ENCODE results near the gene MST1R.
"Not testable (repeated sequence)": the region's sequence is repeated elsewhere in the genome, so short reads cannot be mapped to it uniquely, and the experiment has no call there.

MST1R gene

DNA sequence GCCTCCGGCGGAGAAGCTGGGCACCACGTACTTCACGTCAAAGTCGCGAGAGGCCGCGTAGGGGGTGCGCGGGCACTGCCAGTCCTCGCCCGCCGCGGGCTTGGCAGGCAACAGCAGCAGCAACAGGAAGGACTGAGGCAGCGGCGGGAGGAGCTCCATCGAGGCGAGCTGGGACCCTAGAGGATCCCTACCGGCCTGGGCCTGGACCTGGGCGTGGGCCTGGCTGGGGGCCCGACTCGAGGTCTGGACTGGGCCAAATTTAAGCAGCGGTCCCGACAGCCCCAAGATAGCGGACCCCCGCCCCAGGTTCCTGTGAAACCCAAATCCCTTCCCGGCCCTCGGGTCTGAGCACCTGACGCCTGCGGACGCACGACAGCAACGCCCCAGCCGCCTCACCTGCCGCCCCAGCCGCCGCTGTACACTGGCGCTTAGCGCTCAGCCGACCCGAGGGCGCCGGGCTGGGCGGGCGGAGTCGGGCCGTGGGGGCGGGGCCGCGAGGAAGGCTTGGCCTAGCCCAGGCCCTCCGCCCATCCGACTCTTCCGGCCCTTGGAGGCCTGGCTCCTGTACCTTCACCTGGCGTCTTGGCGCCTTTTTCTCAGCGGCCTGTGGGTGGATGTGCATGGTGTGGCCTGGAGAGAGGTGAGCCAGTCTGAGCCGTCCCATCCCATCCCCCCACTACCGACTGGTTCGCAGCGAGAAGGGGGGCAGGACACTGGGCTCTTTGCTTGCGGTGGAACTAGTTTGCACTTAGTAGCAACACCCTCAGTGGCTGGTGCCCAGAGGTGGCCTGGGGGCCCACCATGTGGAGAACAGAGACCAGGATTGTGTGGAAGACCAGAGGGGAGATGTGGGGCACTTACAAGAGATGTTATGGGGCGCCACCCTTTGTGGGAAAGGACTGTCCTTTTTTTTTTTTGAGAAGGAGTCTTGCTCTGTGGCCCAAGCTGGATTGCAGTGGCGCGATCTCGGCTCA lies at the start of gene MST1R:
TSS of gene MST1R (minus strand) at position 423 of the 974 bp plus-strand sequence. CDS start at position 159, 264 bp downstream.
- DNase-seq, result peak; percentile 68 to 83 (median 76)

DNA sequence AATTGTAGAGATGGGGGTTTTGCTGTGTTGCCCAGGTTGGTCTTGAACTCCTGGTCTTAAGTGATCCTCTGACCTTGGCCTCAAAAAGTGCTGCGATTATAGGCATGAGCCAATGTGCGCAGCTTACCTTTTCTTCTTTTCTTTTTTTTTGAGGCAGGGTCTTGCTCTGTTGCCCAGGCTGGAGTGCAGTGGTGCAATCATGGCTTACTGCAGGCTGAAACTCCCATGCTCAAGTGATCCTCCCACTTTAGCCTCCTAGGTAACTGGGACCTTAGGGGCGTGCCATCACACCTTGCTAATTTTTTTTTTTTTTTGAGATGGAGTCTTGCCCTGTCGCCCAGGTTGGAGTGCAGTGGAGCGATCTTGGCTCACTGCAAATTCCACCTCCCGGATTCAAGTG lies 49.3 kb upstream of the MST1R start:
- no peak for DNase-seq

DNA sequence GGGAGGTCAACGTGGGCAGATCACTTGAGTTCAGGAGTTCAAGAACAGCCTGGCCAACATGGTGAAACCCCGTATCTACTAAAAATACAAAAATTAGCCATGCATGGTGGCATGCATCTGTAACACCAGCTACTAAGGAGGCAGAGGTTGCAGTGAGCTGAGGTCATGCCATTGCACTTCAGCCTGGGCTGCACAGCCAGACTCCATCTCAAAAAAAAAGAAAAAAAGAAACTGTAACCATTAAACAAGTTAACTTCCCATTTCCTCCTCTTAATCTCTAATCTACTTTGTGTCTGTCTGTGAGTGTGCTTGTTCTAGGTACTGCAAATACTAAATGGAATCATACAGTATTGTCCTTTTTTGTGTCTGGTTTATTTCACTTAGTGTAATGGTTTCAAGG lies 39.0 kb upstream of the MST1R start:
- no peak for DNase-seq

DNA sequence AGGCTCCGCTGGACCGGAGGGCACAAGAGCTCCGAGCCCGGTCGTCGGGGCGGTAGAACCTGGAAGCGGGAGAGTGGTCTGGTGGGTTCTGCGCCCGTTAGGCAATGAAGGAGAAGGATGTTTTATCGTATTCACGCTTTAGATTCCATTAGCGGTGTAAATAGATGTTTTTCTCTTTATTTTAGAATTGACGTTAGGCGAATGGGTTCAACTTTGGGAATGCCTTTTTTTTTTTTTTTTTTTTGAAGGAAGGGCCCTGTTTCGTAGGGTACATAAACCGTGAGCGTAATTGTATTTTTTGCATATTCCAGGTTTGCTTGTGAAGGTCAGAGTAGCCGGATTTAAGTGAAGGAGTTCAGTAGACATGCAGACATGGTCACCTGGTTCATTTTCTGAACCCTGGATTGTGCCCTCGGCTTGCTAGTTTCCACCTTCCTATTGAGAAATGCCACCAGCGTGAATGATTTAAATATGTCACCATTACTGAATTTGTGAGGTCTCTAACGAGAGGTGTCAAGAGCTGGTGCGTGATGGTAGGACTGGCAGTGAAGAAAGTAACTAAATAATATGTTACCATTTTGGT lies 37.1 kb upstream of the MST1R start:
- no peak for DNase-seq

DNA sequence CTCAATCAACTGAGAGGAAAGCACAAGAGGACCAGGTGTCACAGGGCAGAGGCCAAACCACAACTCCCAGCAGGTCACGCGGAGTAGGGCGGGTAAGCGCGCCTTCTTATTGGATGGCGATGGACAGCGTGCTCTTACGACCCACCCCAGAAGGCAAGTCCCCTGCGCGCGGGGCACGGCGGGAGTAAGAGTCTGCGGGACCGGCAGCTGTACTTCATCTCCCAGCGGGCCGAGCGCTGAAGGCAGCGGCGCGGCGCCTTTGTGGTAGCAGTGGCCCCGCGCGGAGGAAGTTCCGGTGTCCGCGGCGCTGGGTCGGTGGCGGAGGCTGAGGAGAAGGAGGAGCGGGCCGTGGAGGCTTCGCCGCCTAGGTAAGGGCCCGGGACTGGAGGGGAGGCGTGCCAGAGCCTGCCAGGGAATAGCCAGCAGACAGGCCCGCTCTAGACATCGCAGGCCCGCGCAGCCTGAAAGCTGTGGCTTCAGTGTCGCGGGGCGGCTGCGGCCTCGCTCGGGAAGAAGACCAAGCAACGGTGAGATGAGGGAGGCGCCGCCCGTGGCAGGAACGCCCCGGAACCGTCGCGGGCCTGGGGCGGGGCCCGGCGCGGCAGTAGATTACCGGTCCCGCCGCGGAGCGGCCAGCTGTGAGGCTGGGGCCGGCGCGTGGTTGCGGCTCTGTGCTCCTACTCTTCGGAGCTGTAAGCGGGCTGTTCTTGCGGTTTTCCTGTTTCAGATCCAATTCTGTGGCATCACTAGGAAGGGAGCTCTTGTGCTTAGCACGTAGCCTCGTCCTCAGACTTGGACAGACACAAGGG lies 36.4 kb upstream of the MST1R start, which contains the start of gene RBM6:
TSS of gene RBM6 (plus strand) at position 293 of the 809 bp plus-strand sequence. CDS start 22,492 bp downstream, outside the sequence.
- DNase-seq, result peak; percentile 88 to 93 (median 90)

DNA sequence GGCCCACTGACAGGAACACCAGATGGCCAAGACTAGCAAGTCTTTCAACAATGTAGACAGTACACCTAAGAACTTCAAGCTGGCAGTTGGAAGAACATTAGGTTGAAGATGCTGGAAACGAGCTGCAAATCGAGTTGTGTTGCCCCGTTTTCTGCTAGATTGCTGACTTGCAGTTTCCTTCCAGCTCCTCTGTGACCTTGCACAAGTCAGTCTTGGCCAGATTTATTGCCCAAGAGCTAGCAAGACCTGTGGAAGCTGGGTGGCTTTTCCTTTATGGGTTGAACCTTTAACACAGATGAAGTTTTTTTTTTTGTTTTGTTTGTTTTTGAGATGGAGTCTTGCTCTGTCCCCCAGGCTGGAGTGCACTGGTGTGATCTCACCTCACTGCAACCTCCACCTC lies 33.4 kb upstream of the MST1R start:
- DNase-seq, result no peak

DNA sequence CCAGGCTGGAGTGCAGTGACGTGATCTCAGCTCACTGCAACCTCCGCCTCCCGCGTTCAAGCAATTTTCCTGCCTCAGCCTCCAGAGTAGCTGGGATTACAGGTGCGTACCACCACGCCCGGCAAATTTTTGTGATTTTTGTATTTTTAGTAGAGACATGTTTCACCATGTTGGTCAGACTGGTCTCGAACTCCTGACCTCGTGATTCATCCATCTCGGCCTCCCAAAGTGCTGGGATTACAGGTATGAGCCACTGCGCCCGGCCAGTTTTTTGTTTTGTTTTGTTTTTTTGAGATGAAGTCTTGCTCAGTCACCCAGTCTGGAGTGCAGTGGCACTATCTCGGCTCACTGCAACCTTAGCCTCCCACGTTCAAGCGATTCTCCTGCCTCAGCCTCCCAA lies 28.6 kb upstream of the MST1R start:
- DNase-seq, result not testable (repeated sequence)

DNA sequence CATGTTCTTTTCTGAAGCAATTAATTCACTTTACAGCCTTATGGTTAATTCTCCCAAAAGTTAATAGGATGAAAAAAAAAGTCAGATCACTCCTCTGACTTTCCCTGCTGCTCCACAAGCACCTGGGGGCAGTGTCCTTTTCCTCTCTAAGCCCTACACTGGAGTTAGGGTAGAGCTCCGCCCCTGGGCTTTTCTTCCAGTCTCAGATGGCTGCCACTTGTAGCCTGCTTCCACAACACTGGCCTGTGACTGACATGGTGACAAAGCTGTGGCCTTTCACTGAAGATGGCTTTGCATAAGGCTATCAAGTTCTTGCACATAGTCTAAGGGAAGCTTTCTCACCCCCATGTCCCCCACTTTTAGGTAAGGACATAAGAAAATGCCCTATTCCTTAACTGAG lies 27.2 kb upstream of the MST1R start:
- DNase-seq, result no peak

DNA sequence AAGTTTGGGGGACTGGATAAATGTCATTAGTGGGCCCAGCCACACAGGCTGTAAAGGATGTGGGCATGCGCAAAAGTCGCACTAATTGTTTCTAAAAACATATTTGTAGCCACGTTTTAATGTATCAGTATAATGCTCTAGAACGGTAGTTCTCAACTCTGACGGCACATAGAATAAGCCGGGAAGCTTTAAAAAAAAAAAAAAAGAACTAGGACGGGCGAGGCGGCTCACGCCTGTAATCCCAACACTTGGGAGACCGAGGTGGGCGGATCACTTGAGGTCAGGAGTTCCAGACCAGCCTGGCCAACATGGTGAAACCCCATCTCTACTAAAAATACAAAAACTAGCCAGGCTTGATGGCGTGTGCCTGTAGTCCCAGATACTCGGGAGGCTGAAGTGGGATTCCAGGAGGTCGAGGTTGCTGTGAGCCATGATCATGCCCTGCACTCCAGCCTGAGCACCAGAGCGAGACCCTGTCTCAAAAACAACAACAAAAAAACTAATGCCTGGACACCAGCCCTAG lies 26.6 kb upstream of the MST1R start:
- no peak for DNase-seq

DNA sequence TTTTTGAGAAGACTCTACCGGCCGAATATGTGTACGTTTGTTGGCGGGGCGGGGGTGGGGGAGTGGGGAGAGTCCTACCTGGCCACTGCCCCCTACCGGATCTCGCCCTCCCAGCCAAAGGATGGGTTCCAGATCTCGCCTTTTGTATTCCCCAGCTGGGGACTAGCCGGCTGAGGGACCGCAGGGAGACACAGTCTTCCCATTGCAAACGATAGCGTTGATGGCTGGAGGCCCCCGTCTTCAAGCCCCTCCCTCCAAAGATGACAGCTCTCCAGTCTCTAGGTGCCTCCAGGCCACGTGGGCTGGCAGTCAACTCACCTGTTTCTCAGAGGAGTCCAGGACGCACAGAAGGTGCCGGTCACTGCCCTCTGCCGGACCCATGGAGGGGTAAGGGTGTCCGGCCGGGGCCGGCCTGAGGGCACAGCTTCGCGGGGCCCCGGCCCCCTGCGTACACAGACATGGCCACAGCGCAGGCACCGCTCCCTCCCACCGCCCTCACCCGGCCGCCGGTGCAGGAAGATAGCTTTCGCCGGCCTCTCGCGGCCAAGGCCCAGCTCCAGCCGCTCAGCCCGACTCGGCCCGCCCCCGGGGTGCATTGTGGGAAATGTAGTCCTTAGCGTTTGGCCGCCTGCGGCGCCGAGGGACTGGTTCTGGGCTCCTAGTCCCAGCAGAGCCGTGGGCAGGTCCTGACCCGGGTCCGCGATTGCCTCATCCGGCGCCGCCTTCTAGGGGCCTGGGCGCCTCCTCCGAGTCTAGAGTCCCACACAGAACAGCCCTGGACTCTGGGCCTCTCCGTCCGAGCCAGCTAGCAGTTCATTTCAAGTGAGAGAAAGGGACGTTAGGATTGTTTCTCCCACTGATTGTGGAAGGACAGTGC lies 25.9 kb upstream of the MST1R start, which contains the start of gene MON1A:
TSS of gene MON1A (minus strand) at position 521 of the 877 bp plus-strand sequence. CDS start 16,465 bp downstream, outside the sequence.
- peak; percentile 53 to 83 (median 74) for DNase-seq

DNA sequence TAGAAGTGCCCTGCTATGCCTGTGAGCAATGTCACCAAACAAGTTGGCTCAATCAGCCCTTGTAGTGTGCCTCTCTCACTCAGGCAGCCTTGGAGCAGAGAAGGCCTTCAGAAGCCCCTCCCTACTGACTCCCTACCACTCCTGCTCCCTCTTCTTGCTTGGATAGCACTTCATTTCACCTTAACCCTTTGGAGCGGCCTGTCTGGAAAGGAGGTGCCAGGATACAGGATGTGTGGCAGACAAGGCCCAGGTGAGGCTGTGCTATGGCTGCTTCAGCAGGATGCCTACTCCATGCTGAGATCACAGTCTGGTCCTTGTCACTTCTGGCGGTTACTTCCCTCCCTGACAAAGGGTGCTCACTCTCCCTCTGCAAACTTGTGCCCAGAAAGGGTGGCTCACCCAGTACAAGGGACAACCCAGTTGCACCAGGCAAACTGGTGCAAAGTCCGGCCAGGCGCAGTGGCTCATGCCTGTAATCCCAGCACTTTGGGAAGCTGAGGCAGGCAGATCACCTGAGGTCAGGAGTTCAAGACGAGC lies 24.9 kb upstream of the MST1R start:
- DNase-seq, result peak in 1 of 6 experiments; percentile 6

DNA sequence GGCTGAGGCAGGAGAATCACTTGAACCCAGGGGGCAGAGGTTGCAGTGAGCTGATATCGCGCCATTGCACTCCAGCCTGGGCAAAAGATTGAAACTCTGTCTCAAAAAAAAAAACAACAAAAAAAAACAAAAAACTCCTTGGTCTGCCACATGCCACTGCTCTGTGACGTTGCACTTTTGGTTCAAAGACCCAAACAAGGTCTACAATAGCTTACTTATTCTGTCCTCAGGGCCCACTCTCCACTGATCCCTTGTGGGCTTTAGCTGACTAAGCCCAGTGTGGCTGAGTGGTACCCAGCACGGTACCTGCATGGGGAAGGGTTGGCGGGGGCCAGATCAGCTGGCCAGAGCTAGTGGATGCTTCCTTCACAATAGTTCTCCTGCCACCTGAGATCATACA lies 24.1 kb upstream of the MST1R start:
- no peak for DNase-seq

DNA sequence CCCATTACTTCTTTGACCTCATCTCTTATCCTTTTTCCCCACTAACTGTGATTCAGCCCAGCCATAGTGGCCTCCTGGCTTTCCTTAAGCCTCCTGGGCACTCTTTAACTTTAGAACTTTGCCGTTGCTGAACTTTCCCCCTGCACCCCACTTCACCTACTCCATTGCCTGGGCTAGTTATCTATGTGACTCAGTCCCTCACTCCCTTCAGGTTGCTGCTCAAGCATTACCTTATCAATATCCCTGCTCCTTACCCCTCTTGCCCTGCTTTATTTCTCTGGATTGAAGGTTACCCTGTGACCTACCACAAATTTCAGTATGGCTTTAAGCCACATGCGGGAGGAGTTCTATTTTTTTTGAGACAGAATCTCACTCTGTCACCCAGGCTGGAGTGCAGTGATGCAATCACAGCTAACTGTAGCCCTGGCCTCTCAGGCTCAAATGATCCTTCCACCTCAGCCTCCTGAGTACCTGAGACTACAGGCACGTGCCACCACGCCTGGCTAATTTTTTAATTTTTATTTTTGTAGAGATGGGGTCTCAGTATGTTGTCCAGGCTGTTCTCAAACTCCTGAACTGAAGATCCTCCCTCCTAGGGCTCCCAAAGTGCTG lies 22.6 kb upstream of the MST1R start:
- no peak for DNase-seq

DNA sequence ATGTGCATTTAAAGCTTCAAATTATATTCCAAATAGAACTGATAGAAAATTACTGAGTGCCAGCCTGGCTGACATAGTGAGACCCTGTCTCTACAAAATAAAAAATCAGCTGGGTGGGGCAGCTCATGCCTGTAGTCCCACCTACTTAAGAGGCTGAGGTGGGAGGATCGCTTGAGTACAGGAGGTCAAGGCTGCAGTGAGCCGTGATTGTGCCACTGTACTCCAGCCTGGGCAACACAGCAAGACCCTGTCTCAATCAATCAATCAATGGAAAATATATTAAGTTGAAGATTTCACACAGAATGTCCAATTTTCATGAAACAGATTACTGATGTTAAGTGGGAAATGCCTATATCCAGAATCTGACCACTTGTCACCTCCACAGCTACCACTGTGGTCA lies 21.8 kb upstream of the MST1R start:
- no peak for DNase-seq

DNA sequence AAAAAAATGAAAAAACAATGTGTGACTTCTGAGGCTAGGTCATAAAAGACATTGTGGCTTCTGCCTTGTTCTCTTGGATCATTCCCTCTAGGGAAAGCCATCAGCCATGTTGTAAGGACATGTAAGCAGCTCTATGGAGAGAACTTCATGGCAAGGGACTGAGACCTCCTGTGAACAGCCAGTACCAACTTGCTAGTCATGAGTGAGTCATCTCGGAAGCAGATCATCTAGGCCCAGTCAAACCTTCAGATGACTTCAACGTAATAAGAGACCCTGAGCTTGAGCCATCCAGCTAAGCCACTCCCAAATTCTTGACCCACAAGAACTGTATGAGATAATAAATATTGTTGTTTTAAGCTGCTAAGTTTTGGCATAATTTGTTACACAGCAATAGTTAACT lies 21.0 kb upstream of the MST1R start:
- DNase-seq, result no peak

DNA sequence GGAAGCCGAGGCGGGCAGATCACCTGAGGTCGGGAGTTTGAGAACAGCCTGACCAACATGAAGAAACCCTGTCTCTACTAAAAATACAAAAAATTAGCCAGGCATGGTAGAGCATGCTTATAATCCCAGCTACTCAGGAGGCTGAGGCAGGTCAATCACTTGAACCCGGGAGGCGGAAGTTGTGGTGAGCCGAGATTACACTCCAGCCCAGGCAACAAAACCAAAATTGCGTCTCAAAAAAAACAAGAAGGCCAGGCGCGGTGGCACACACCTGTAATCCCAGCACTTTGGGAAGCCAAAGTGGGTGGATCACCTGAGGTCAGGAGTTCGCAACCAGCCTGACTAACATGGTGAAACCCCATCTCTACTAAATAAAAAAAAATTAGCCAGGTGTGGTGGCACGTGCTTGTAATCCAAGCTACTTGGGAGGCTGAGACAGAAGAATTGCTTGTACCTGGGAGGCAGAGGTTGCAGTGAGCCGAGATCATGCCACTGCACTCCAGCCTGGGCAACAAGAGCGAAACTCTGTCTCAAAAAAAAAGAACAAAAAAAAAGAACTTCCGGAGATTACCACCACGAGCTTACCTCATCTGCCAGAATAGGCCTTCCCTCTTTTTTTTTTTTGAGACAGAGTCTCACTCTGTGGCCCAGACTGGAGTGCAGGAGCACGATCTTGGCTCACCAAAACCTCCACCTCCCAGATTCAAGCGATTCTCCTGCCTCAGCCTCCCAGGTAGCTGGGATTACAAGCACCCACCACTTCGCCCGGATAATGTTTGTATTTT lies 14.3 kb upstream of the MST1R start:
- not testable (repeated sequence) for DNase-seq

DNA sequence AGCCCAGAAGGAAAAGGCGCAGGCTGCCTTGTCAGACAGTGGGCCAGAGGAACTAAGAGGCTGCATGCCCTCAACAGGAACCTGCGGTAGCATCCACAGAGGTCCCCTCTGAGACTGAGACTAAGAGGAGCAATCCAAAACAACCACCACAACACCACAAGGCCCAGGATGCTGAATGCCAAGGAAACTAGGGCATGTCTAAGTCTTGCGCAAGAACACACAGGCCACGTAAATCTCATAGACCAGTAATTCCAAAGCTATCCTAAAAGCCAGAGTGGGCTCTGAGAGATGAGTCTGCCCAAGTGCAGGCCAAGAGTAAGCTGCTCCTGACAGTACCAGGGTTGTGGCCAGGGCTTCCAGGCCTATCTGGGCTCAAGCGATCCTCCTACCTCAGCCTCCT lies 13.0 kb upstream of the MST1R start:
- no peak for DNase-seq

DNA sequence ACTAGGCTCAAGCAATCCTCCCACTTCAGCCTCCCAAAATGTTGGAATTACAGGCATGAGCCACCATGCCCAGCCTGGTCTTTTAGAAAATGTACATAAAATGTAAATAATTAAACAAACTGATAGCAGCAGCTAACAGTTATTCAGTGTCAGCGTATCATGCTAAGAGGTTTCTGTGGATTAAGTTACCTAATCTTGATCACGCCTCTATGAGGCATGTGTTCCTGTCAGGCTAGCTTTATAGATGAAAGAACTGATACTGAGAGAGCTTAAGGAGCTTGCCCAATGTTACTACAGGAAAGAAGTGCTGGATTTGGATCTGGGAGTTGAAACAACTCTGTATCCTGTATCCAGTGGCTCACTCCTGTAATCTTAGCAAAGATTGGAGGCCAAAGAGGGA lies 11.2 kb upstream of the MST1R start:
- no peak for DNase-seq

DNA sequence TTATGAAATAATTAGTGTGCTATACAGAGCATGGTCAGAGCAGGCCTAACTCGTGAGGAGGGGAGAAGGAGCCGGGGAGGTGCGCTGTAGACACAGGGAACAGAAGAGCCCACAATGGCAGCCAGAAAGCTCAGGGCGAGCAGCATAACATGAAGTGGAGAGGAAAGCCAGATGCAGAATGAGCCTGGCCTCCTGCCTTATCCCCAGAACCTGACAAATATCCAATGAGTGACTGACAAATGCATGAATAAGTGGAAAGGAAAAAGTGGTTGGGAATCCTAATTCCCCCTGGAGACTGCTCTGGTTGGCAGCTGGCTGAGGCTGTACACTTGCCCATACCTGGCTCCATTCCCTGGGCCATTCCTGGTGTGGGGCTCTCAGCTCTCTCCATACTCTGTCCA lies 9.2 kb upstream of the MST1R start:
- DNase-seq, result no peak

DNA sequence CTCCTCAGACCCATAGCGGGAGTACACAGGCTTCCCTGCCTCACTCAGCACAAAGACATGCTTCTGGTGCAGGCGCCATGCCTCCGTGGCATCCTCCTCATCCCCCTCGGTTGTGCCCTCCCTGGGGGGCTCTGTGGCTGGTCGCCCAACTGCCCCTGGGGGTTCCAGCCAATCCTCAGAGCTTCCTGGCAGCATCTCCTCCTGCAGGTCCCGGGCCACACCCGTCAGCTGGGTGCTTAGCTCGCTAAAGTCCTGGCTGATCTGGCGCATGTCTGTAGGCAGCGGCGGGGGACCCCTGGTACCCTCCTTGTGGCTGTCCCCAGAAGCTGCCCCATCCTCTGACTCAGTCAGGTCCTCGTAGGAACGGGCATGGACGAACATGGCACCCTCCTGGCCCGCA lies 7.9 kb upstream of the MST1R start:
- no peak for DNase-seq

All from stimulated activated naive CD4-positive, alpha-beta T cell (primary cell).